Ovary (tissue), 3 donors: ENCODE data around the gene GJD4.

Experiments used
- EP300 ChIP-seq: sonication (generic); formaldehyde crosslinking; IDR thresholded peaks from one replicate; pipeline ENCODE4 v1.6.1; 2017; ENCODE audit warnings: antibody characterized with exemption
- TF ChIP-seq, protein P1 (sequence below), 3 donors: fragments of 450-650 bp in 2 of 3; fragments of 200-600 bp in 1 of 3; IDR thresholded peaks; one replicate each; pipeline versions ENCODE4 v1.5.1 to v1.8.0; 2016 to 2022; ENCODE audit warnings: antibody characterized with exemption in 3 of 3, mild to moderate bottlenecking in 1 of 3
- donor health status: DM: no; HTN: no; CAD: no.

DNA sequence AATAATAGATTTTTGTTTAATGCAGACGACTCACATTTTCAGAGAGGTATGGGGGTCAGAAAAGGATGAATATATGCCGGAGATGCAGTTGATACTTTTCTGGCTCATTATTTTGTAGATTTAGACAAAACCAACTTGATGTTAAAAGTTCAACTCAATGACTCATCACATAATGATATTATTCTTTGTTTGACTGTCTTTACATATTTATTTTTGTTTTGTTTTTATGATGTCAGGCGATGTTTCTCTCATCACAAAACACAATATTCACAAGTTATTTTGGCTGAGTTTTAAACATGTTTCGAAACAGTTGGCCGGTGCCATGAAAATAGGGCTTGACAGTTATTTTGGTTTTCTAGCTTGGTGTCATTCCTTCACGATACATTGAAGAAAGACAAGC, 1.3 kb downstream of the GJD4 start:
- TF ChIP-seq, protein P1, sequence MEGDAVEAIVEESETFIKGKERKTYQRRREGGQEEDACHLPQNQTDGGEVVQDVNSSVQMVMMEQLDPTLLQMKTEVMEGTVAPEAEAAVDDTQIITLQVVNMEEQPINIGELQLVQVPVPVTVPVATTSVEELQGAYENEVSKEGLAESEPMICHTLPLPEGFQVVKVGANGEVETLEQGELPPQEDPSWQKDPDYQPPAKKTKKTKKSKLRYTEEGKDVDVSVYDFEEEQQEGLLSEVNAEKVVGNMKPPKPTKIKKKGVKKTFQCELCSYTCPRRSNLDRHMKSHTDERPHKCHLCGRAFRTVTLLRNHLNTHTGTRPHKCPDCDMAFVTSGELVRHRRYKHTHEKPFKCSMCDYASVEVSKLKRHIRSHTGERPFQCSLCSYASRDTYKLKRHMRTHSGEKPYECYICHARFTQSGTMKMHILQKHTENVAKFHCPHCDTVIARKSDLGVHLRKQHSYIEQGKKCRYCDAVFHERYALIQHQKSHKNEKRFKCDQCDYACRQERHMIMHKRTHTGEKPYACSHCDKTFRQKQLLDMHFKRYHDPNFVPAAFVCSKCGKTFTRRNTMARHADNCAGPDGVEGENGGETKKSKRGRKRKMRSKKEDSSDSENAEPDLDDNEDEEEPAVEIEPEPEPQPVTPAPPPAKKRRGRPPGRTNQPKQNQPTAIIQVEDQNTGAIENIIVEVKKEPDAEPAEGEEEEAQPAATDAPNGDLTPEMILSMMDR (IDR thresholded peaks at IDR 0.05), result no peak
- TF ChIP-seq EP300, result no peak
